Heart right ventricle (tissue), 16 donors: ENCODE measurements around the gene MEF2C. TPM values are rescaled to one million over a fixed set of nuclear protein-coding genes. Genes with fewer than 3 reads are reported as not detected.

Source experiments
- ATAC-seq, 8 donors: fragments of 200-7000 bp; cut with Tn5 transposase; one replicate each; pipeline ENCODE4 v1.9.1; 2020; ENCODE audit warnings: mild to moderate bottlenecking in 8 of 8, moderate library complexity in 8 of 8, moderate number of reproducible peaks in 1 of 8
- DNase-seq, 2 donors: peaks; one replicate each; pipeline ENCODE4 v3.0.0-alpha.2; 2020
- H3K27ac ChIP-seq, 10 donors: fragments of 200-600 bp; sonication (generic) in 2 of 10; one replicate each; pipeline versions ENCODE4 v1.5.0 to v1.8.0; 2020 to 2022; ENCODE audit warnings: mild to moderate bottlenecking in 3 of 10
- H3K27me3 ChIP-seq, 7 donors: fragments of 200-600 bp; one replicate each; pipeline ENCODE4 v1.8.0; 2021 to 2022; ENCODE audit warnings: mild to moderate bottlenecking in 2 of 7
- H3K36me3 ChIP-seq, 9 donors: fragments of 200-600 bp; sonication (generic) in 1 of 9; one replicate each; pipeline versions ENCODE4 v1.5.0 to v1.8.0; 2020 to 2022; ENCODE audit warnings: mild to moderate bottlenecking in 2 of 9
- H3K4me1 ChIP-seq, 9 donors: fragments of 200-600 bp; sonication (generic) in 1 of 9; one replicate each; pipeline versions ENCODE4 v1.5.0 to v1.8.0; 2020 to 2022; ENCODE audit warnings: mild to moderate bottlenecking in 4 of 9
- H3K4me3 ChIP-seq, 10 donors: fragments of 200-600 bp; sonication (generic) in 2 of 10; one replicate each; pipeline versions ENCODE4 v1.5.0 to v1.8.0; 2020 to 2022; ENCODE audit warnings: mild to moderate bottlenecking in 7 of 10, moderate library complexity in 2 of 10
- H3K9me3 ChIP-seq, 11 donors: fragments of 200-600 bp in 10 of 11; sonication (generic) in 2 of 11; one replicate each; pipeline versions ENCODE4 v1.5.0 to v1.8.0; 2013 to 2022; ENCODE audit warnings: mild to moderate bottlenecking in 2 of 11, control low read depth in 1 of 11, moderate library complexity in 1 of 11
- WGBS, 2 donors: extraction: QIAGEN DNeasy Blood & Tissue Kit; methylation state at CpG; one replicate each; pipeline ENCODE4 v1.1.7; 2013; ENCODE audit warnings: inconsistent platforms in 1 of 2; 5-methylcytosine and 5-hydroxymethylcytosine counted together
- intact Hi-C, 10 donors: fragments of 100-400 bp; cut with DNase I; formaldehyde crosslinking; loops; one replicate each; pipeline versions ENCODE4 v1.11.1 to v1.14.2; 2022
- polyA plus RNA-seq, 2 donors: library from polyadenylated mRNA; stranded (reverse); fragments of 200-250 nt; gene quantifications; one replicate each; pipeline ENCODE4 v1.2.3, GENCODE V29; 2013
- total RNA-seq, 10 donors: library from RNA; stranded (reverse); fragmentation: NEBNext Ultra II Directional in 3 of 10; extraction: Animal tissue kit (Norgen Biotek cat#: 25700) in 3 of 10; gene quantifications; one replicate each; pipeline versions ENCODE4 v1.2.1 to v1.2.4, GENCODE V29; 2021 to 2023
- TF ChIP-seq, protein P1 (sequence below), 9 donors: fragments of 200-600 bp; sonication (generic) in 2 of 9; IDR thresholded peaks; one replicate each; pipeline versions ENCODE4 v1.5.0 to v1.8.0; 2021 to 2022; ENCODE audit warnings: antibody characterized with exemption in 9 of 9, mild to moderate bottlenecking in 5 of 9, moderate library complexity in 1 of 9
- donor health status: Arrhythmogenic right ventricular cardiomyopathy.
- donor health status: ischemic (EF 13 %, LVEDD 7.1; RV severe dilation, severe dysfunction).
- donor health status: healthy with polysubstance abuse.
- donor health status: DM: no; HTN: yes; CAD: no.
- donor health status: DM: no; HTN: no; CAD: no.
- donor health status: ischemic (EF 25% LVEDD 6.9; RV normal size, moderate dysfunction).
- donor health status: ischemic (EF 25% LVEDD 5.7; RV mildly dilated, moderate dysfunction).
- donor health status: healthy.
- donor health status: DM: yes; HTN: yes; CAD: no.
- donor health status: Ischemic cardiomyopathy.
- donor health status: ischemic (EF 35%, LVEDD 5.7; RV mildly dilated, moderate dysfunction).
- donor health status: nonischemic (EF 11% LVEDD 7.7; RV severe dilation, severe dysfunction).
- donor health status: DM: yes; HTN: yes; CAD: no.
- donor health status: PGD.
- donor health status: ischemic (EF 29% LVEDD 5.4; RV normal size, mild dysfunction).
- donor health status: nonischemic (EF 23%, LVEDD 6.1; RV moderate dilation, normal function).

The MEF2C gene
- total and polyA plus RNA-seq, 12 donors: 11.2 to 88.7 (median 66.3) TPM

- TF ChIP-seq, protein P1, sequence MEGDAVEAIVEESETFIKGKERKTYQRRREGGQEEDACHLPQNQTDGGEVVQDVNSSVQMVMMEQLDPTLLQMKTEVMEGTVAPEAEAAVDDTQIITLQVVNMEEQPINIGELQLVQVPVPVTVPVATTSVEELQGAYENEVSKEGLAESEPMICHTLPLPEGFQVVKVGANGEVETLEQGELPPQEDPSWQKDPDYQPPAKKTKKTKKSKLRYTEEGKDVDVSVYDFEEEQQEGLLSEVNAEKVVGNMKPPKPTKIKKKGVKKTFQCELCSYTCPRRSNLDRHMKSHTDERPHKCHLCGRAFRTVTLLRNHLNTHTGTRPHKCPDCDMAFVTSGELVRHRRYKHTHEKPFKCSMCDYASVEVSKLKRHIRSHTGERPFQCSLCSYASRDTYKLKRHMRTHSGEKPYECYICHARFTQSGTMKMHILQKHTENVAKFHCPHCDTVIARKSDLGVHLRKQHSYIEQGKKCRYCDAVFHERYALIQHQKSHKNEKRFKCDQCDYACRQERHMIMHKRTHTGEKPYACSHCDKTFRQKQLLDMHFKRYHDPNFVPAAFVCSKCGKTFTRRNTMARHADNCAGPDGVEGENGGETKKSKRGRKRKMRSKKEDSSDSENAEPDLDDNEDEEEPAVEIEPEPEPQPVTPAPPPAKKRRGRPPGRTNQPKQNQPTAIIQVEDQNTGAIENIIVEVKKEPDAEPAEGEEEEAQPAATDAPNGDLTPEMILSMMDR (IDR thresholded peaks at IDR 0.05): no peak
- intact Hi-C loops: loop anchor here in 1 of 10 donors (10.0 kb wide), 1 partner anchor 152 kb away; no protein-coding TSS in a partner anchor
- Histone ChIP-seq H3K4me1 (peaks cover 0 to 42% (median 17%) of the 10 kb centered on the region in 9 donors), H3K36me3 (no peaks in the 10 kb centered on the region), H3K27ac (no peak overlapping the region), H3K4me3 (no peak overlapping the region), H3K27me3 (peaks cover 0 to 9% (median 0%) of the 10 kb centered on the region in 7 donors), H3K9me3 (no peaks in the 10 kb centered on the region)
- 83 to 90% methylated on average over 3 of the region's 3 CpGs for WGBS, 2 donors
- no peak for ATAC-seq
- DNase-seq: no peak
These were observed 9.7 kb upstream of the MEF2C start for GRCh38 chr5:88892669-88893068.

- H3K9me3 ChIP-seq: no peaks in the 10 kb centered on the region
These were observed 7.2 kb upstream of the MEF2C start for GRCh38 chr5:88890070-88890781.

DNA sequence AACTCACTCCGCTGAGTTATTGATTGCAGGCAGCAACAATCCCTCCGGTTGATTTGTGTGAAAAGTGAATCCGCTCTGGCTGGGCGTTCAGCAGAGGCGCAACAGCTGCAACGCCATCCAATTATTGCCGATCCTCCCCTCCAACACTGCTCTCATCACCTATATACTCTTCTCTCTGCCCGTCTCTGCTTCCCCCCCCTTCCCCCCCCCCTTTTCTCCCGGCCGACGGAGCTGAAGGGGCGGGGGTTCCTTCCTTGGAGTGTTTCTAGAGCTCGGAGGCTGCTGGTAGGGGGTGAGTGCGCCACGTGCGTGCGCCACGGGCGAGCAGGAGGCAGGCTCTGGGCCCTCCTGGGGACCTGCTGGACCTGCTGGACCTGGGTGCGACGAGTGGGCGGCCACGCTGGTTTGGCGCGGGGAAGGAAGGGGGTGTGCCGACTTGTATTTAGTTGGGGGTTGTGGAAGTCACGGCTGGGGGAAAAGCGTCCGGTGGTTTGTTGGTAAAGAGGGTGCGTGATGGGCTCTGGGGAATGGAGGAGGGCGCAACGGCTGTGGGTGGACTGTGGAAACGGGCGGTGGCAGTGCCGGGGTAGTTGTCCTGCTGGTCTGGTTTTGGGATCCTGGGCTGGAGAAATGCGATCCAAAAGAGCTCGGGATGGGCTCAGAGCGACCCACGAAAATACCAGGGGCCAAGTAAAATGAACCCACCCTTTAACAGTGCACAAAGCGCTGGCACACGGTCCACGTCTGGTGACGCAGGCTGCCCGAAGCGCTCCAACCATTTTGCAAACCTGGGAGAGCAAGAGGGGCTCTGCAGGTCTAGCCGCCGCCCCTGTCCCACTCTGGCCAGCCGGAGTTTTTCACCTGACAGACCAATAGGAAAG lies 6.4 kb upstream of the MEF2C start:
- 1% methylated on average over 44 to 48 of the region's 48 CpGs for WGBS, 2 donors
- Histone ChIP-seq H3K36me3 (no peaks in the 10 kb centered on the region), H3K4me1 (peaks cover 4 to 65% (median 44%) of the 10 kb centered on the region in 9 donors), H3K27me3 (peaks cover 0 to 9% (median 0%) of the 10 kb centered on the region in 7 donors), H3K4me3 (peak overlapping the region; percentile 53 to 73 (median 64)), H3K27ac (peak overlapping the region; percentile 65 to 95 (median 90)), H3K9me3 (no peaks in the 10 kb centered on the region)
- ATAC-seq (peak; percentile 84 to 97 (median 90)), DNase-seq (peak; percentile 71 to 79)
- TF ChIP-seq, protein P1 (IDR thresholded peaks at IDR 0.05): peak in 2 of 9 donors; percentile 7 to 9
- intact Hi-C loops: loop anchor here in 7 of 10 donors (2.0 to 10.0 kb wide), 9 partner anchors 55 to 1375 kb away; no protein-coding TSS in a partner anchor

More at GRCh38 chr5:88890070-88890781, 7.2 kb upstream of the MEF2C start:
- DNase-seq: no peak
- Histone ChIP-seq H3K27me3 (peaks cover 0 to 9% (median 0%) of the 10 kb centered on the region in 7 donors), H3K36me3 (no peaks in the 10 kb centered on the region), H3K4me3 (peak overlapping the region; percentile 53 to 73 (median 64)), H3K4me1 (peaks cover 4 to 64% (median 36%) of the 10 kb centered on the region in 9 donors), H3K27ac (peak overlapping the region; percentile 65 to 95 (median 90))
- TF ChIP-seq, protein P1 (IDR thresholded peaks at IDR 0.05): no peak
- 15 to 16% methylated on average over 10 of the region's 10 CpGs for WGBS, 2 donors
- ATAC-seq: peak in 4 of 8 donors; percentile 2 to 17 (median 4)
- intact Hi-C loops: loop anchor here in 1 of 10 donors (10.0 kb wide), 1 partner anchor 155 kb away; no protein-coding TSS in a partner anchor

- H3K27me3 ChIP-seq: peaks cover 0 to 9% (median 0%) of the 10 kb centered on the region in 7 donors
- WGBS, 2 donors: 16 to 30% methylated on average over 9 of the region's 9 CpGs
- H3K27ac ChIP-seq: peak overlapping the region; percentile 65 to 95 (median 90)
- H3K4me1 ChIP-seq: peaks cover 4 to 59% (median 39%) of the 10 kb centered on the region in 9 donors
- intact Hi-C loops: loop anchor here in 7 of 10 donors (2.0 to 10.0 kb wide), 8 partner anchors 54 to 1376 kb away; no protein-coding TSS in a partner anchor
- peak overlapping the region; percentile 53 to 73 (median 64) for H3K4me3 ChIP-seq
- no peaks in the 10 kb centered on the region for H3K9me3 ChIP-seq
- ATAC-seq (no peak), DNase-seq (no peak)
- TF ChIP-seq, protein P1 (IDR thresholded peaks at IDR 0.05): no peak
- H3K36me3 ChIP-seq: no peaks in the 10 kb centered on the region
These were observed 5.8 kb upstream of the MEF2C start for GRCh38 chr5:88888848-88889188.
